Activated CD4-positive, alpha-beta T cell treated with anti-CD3 and anti-CD28 coated beads, Interleukin-2, amount 50 U/mL, for 1 hour (primary cell): ENCODE measurements around the gene SMIM22.

Experiments used
- DNase-seq: peaks from one replicate; pipeline ENCODE4 v3.0.0-alpha.2; 2020

Gene SMIM22

GRCh38 chr16:4828567-4829321, 33.6 kb downstream of the SMIM22 start:
- no peak for DNase-seq

- DNase-seq: no peak
Measured at GRCh38 chr16:4830408-4830807, 35.2 kb downstream of the SMIM22 start.

- DNase-seq: no peak
Measured at GRCh38 chr16:4831616-4832015, 36.4 kb downstream of the SMIM22 start.

- no peak for DNase-seq
Measured at GRCh38 chr16:4832698-4833343, 37.7 kb downstream of the SMIM22 start.

- no peak for DNase-seq
Measured at GRCh38 chr16:4833584-4833983, 38.4 kb downstream of the SMIM22 start.

- no peak for DNase-seq
Measured at GRCh38 chr16:4836727-4837126, 41.6 kb downstream of the SMIM22 start.

GRCh38 chr16:4837733-4838501, 42.7 kb downstream of the SMIM22 start:
- DNase-seq: no peak

- DNase-seq: no peak
Measured at GRCh38 chr16:4839942-4840341, 44.8 kb downstream of the SMIM22 start.

- no peak for DNase-seq
Measured at GRCh38 chr16:4840984-4841383, 45.8 kb downstream of the SMIM22 start.
